ENCODE results near the gene CFAP97D2.

Gene CFAP97D2

GRCh38 chr13:114234266-114234644 lies 55.2 kb downstream of the CFAP97D2 start:
- DNase-seq (ENCODE audit: low read depth): no peak
- H3K4me3 ChIP-seq (ENCODE audit: low read length): peak overlapping the region; percentile 85
- TF ChIP-seq CTCF (conservative IDR thresholded peaks at IDR 0.05; ENCODE audit: low read length): no peak

GRCh38 chr13:114234645-114235421 lies 55.8 kb downstream of the CFAP97D2 start, which contains the start of gene CDC16:
Gene CDC16, plus strand, starts transcription at chr13:114234897. Its CDS starts 188 bp downstream, at chr13:114235085.
- peak; percentile 91 for DNase-seq (ENCODE audit: low read depth)
- peak within 1 kb of the TSS; percentile 85 for H3K4me3 ChIP-seq (ENCODE audit: low read length)
- no peak; the same call in 1 of the 2 replicates for TF ChIP-seq CTCF (conservative IDR thresholded peaks at IDR 0.05; ENCODE audit: low read length)

- TF ChIP-seq CTCF (conservative IDR thresholded peaks at IDR 0.05; ENCODE audit: low read length): no peak
- no peak for DNase-seq (ENCODE audit: low read depth)
- peak overlapping the region; percentile 85 for H3K4me3 ChIP-seq (ENCODE audit: low read length)
These were observed 56.6 kb downstream of the CFAP97D2 start for GRCh38 chr13:114235697-114236096.

- TF ChIP-seq CTCF (conservative IDR thresholded peaks at IDR 0.05; ENCODE audit: low read length): no peak
- DNase-seq (ENCODE audit: low read depth): no peak
- peak overlapping the region; percentile 85 for H3K4me3 ChIP-seq (ENCODE audit: low read length)
These were observed 57.2 kb downstream of the CFAP97D2 start for GRCh38 chr13:114236227-114236626.

DNA sequence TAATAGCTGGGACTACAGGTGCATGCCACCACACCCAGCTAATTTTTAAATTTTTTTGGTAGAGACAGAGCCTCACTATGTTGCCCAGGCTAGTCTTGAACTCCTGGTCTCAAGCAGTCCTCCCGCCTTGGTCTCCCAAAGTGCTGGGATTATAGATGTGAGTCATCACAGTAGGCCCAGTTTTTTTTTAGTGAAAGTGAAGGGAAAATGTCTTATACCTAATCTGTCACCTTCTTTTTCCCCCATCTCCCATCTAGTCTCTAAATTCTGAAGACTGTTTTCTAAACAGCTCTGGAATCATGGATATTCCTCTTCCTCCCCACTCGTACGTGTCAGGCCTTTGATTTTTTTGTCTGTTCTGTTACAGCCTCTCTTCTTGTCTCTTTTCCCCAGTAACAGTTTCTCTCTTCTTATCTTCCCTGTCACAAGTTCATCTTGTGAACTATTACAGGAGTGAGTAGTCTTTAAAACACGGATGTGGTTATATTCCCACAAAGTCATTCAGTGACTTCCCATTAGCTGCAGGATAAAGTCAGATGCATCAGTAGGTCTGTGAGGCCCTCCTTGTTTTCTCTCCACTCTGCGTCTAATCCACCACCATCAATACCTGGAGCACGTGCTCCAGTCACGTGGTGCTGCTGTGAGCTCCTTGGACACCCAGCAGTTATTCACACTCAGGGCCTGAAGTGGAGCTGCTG lies 58.5 kb downstream of the CFAP97D2 start:
- no peak for TF ChIP-seq CTCF (conservative IDR thresholded peaks at IDR 0.05; ENCODE audit: low read length)
- no peak overlapping the region for H3K4me3 ChIP-seq (ENCODE audit: low read length)
- DNase-seq (ENCODE audit: low read depth): no peak

DNA sequence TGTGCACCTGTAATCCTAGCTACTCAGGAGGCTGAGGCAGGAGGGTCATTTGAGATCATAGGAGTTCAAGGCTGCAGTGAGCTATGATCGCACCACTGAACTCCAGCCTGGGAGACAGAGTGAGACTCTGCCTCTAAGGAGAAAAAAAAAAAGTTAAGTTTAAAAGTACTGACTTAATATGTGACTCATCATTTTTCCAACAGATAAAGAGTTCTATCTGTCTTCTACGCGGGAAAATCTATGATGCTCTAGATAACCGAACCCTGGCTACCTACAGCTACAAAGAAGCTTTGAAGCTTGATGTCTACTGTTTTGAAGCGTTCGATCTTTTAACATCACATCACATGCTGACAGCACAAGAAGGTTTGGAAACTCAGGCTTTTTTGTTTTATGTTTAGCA lies 62.9 kb downstream of the CFAP97D2 start:
- no peak for TF ChIP-seq CTCF (conservative IDR thresholded peaks at IDR 0.05; ENCODE audit: low read length)
- H3K4me3 ChIP-seq (ENCODE audit: low read length): no peak overlapping the region
- DNase-seq (ENCODE audit: low read depth): no peak

GRCh38 chr13:114243971-114244370 lies 64.9 kb downstream of the CFAP97D2 start:
- TF ChIP-seq CTCF (conservative IDR thresholded peaks at IDR 0.05; ENCODE audit: low read length): no peak
- no peak for DNase-seq (ENCODE audit: low read depth)
- no peak overlapping the region for H3K4me3 ChIP-seq (ENCODE audit: low read length)

All from AG10803 (cell line).